H9 (cell line): Measurements from ENCODE around the gene RSF1. TPM values are rescaled to one million over a fixed set of nuclear protein-coding genes. Genes with fewer than 3 reads are reported as not detected.

ENCODE experiments used
- DNase-seq: peaks from one replicate; pipeline ENCODE4 v3.0.0-alpha.2; 2017
- H2AFZ ChIP-seq: one replicate; pipeline ENCODE4 v1.6.1; 2013; ENCODE audit warnings: mild to moderate bottlenecking, low read length, control low read depth, moderate library complexity
- H2AK5ac ChIP-seq: 2 replicates; pipeline ENCODE4 v1.6.1; 2013; ENCODE audit warnings: low read length, control low read depth, mixed read lengths; ENCODE audit not compliant: insufficient read length
- H2BK120ac ChIP-seq: one replicate; pipeline ENCODE4 v1.6.1; 2013; ENCODE audit warnings: low read depth, mild to moderate bottlenecking, low read length, control low read depth, inconsistent platforms; ENCODE audit not compliant: poor library complexity, severe bottlenecking
- H2BK12ac ChIP-seq: 2 replicates; pipeline ENCODE4 v1.6.1; 2013; ENCODE audit warnings: low read length, control low read depth, mixed read lengths, low read depth; ENCODE audit not compliant: insufficient read length
- H2BK15ac ChIP-seq: 2 replicates; pipeline ENCODE4 v1.6.1; 2013; ENCODE audit warnings: low read depth, low read length, control low read depth
- H2BK20ac ChIP-seq: one replicate; pipeline ENCODE4 v1.6.1; 2013; ENCODE audit warnings: low read depth, mild to moderate bottlenecking, low read length, control low read depth, inconsistent platforms; ENCODE audit not compliant: poor library complexity, severe bottlenecking
- H2BK5ac ChIP-seq: 2 replicates; pipeline ENCODE4 v1.6.1; 2013; ENCODE audit warnings: low read length, control low read depth, mixed read lengths; ENCODE audit not compliant: insufficient read length
- H3K14ac ChIP-seq: 2 replicates; pipeline ENCODE4 v1.6.1; 2013; ENCODE audit warnings: low read length, control low read depth; ENCODE audit not compliant: insufficient read depth
- H3K18ac ChIP-seq: 2 replicates; pipeline ENCODE4 v1.6.1; 2013; ENCODE audit warnings: low read depth, mild to moderate bottlenecking, mixed read lengths, low read length, control low read depth; ENCODE audit not compliant: insufficient read length
- H3K23ac ChIP-seq: 2 replicates; pipeline ENCODE4 v1.6.1; 2013; ENCODE audit warnings: low read length, control low read depth, mixed read lengths, low read depth; ENCODE audit not compliant: insufficient read length
- H3K23me2 ChIP-seq: 2 replicates; pipeline ENCODE4 v1.6.1; 2013; ENCODE audit warnings: low read depth, mild to moderate bottlenecking, mixed read lengths, low read length, control low read depth; ENCODE audit not compliant: insufficient read length, poor library complexity, severe bottlenecking
- H3K27ac ChIP-seq: 2 replicates; pipeline ENCODE4 v1.5.1; 2013; ENCODE audit warnings: low read length, control low read depth, mixed read lengths, low read depth; ENCODE audit not compliant: insufficient read length
- H3K27me3 ChIP-seq: 2 replicates; pipeline ENCODE4 v1.6.1; 2013; ENCODE audit warnings: low read length, control low read depth, inconsistent platforms; ENCODE audit not compliant: insufficient read depth
- H3K4ac ChIP-seq: 2 replicates; pipeline ENCODE4 v1.6.1; 2013; ENCODE audit warnings: low read depth, mild to moderate bottlenecking, control low read depth, inconsistent platforms, low read length, moderate library complexity
- H3K4me1 ChIP-seq: 2 replicates; pipeline ENCODE4 v1.6.1; 2013; ENCODE audit warnings: low read length, control low read depth, inconsistent platforms; ENCODE audit not compliant: insufficient read depth
- H3K4me2 ChIP-seq: 2 replicates; pipeline ENCODE4 v1.6.1; 2013; ENCODE audit warnings: low read length, control low read depth, mixed read lengths; ENCODE audit not compliant: insufficient read length, insufficient read depth
- H3K56ac ChIP-seq: 2 replicates; pipeline ENCODE4 v1.6.1; 2013; ENCODE audit warnings: low read depth, mild to moderate bottlenecking, mixed read lengths, low read length, control low read depth; ENCODE audit not compliant: insufficient read length
- H3K79me1 ChIP-seq: 2 replicates; pipeline ENCODE4 v1.6.1; 2013; ENCODE audit warnings: low read depth, mild to moderate bottlenecking, moderate library complexity, low read length, control low read depth, inconsistent platforms; ENCODE audit not compliant: insufficient read depth, poor library complexity, severe bottlenecking
- H3K79me2 ChIP-seq: 2 replicates; pipeline ENCODE4 v1.6.1; 2013; ENCODE audit warnings: low read length, control low read depth, inconsistent platforms; ENCODE audit not compliant: insufficient read depth
- H3K9ac ChIP-seq: 2 replicates; pipeline ENCODE4 v1.6.1; 2013; ENCODE audit warnings: low read length, control low read depth, mixed read lengths; ENCODE audit not compliant: insufficient read length; ENCODE audit errors: extremely low read depth
- H3K9me3 ChIP-seq: one replicate; pipeline ENCODE4 v1.6.1; 2013; ENCODE audit warnings: low read depth, low read length, inconsistent platforms; ENCODE audit not compliant: control insufficient read depth
- H3T11ph ChIP-seq: one replicate; pipeline ENCODE4 v1.6.1; 2013; ENCODE audit warnings: mild to moderate bottlenecking, low read length, control low read depth, inconsistent platforms
- H4K20me1 ChIP-seq: one replicate; pipeline ENCODE4 v1.6.1; 2013; ENCODE audit not compliant: control insufficient read depth, insufficient read length, insufficient read depth
- H4K5ac ChIP-seq: 2 replicates; pipeline ENCODE4 v1.6.1; 2013; ENCODE audit warnings: low read depth, mild to moderate bottlenecking, mixed read lengths, low read length, control low read depth; ENCODE audit not compliant: insufficient read length
- H4K8ac ChIP-seq: replicated peaks from 2 replicates; pipeline ENCODE4 v1.6.1; 2013; ENCODE audit warnings: low read length, control low read depth, mixed read lengths, low read depth; ENCODE audit not compliant: insufficient read length
- H4K91ac ChIP-seq: 2 replicates; pipeline ENCODE4 v1.6.1; 2013; ENCODE audit warnings: low read depth, mild to moderate bottlenecking, moderate library complexity, mixed read lengths, low read length, control low read depth; ENCODE audit not compliant: insufficient read length
- H3K27ac Mint-ChIP-seq, 3 experiments: 2 replicates in 2 of 3; 3 replicates in 1 of 3; pipeline ENCODE4 v1.8.0; 2020 to 2021; ENCODE audit warnings: mixed read lengths in 3 of 3, mild to moderate bottlenecking in 1 of 3, moderate library complexity in 1 of 3
- H3K27me3 Mint-ChIP-seq: 2 replicates; pipeline ENCODE4 v1.8.0; 2021; ENCODE audit warnings: low read depth, mild to moderate bottlenecking, moderate library complexity, mixed read lengths
- H3K36me3 Mint-ChIP-seq, 3 experiments: 2 replicates in 2 of 3; 3 replicates in 1 of 3; pipeline ENCODE4 v1.8.0; 2020 to 2021; ENCODE audit warnings: low read depth in 3 of 3, mixed read lengths in 3 of 3; ENCODE audit not compliant: insufficient read depth in 1 of 3
- H3K4me1 Mint-ChIP-seq, 2 experiments: 2 replicates each; pipeline ENCODE4 v1.8.0; 2020; ENCODE audit warnings: mixed read lengths in 2 of 2
- H3K4me3 Mint-ChIP-seq, 2 experiments: 2 replicates in 1 of 2; 3 replicates in 1 of 2; pipeline ENCODE4 v1.8.0; 2020 to 2021; ENCODE audit warnings: mild to moderate bottlenecking in 2 of 2, mixed read lengths in 2 of 2, moderate library complexity in 1 of 2
- H3K9me3 Mint-ChIP-seq, 2 experiments: 2 replicates in 1 of 2; 3 replicates in 1 of 2; pipeline ENCODE4 v1.8.0; 2020; ENCODE audit warnings: mild to moderate bottlenecking in 2 of 2, mixed read lengths in 2 of 2, moderate library complexity in 1 of 2
- total RNA-seq: library from RNA; stranded (reverse); gene quantifications from 2 replicates; pipeline ENCODE4 v1.2.1, GENCODE V29; 2021
- TF ChIP-seq, protein P1 (sequence below): fragments of 200-600 bp; sonication (generic); conservative IDR thresholded peaks from 3 replicates; pipeline ENCODE4 v1.8.0; 2021; ENCODE audit warnings: antibody characterized with exemption, mild to moderate bottlenecking

RSF1 gene
- total RNA-seq, 1 experiment from 2014 or later, result 82.6 TPM

DNA sequence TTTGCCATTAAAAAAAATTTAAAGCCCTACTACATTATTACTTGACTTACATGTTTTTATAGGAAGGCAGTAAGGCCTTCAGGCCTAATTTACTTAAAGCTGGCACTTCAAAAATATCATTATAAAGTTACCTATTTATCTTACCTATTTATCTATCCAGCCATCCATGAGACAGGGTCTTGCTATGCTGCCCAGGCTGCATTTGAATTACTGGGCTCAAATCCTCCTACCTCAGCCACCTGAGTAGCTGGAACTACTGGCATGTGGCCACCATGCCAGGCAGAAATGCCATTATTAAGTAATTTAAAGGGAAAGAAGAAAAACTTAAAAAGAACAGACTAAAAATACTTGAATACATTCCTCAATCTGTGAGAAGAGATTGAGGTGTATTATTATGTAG is 122.7 kb downstream of the RSF1 start:
- H3K27me3 ChIP-seq, result no peaks in the 10 kb centered on the region
- H2BK5ac ChIP-seq, result no peak overlapping the region
- no peak overlapping the region for H4K5ac ChIP-seq
- no peaks in the 10 kb centered on the region for H3K9me3 ChIP-seq
- H3K36me3 Mint-ChIP-seq, result peaks cover 16 to 71% (median 50%) of the 10 kb centered on the region in 3 experiments; a peak in 6 of 7 replicates
- no peak overlapping the region for H2AFZ ChIP-seq
- H2BK20ac ChIP-seq, result no peak overlapping the region
- no peak overlapping the region for H4K91ac ChIP-seq
- H3K9me3 Mint-ChIP-seq, result no peaks in the 10 kb centered on the region
- no peak overlapping the region for H3K18ac ChIP-seq
- 0 out of 4 replicates have a peak, but pooled peaks cover 0 to 3% of the 10 kb centered on the region in 2 experiments for H3K4me1 Mint-ChIP-seq
- H3K14ac ChIP-seq, result no peak overlapping the region
- H3K27ac ChIP-seq, result no peak overlapping the region
- no peak overlapping the region for H2AK5ac ChIP-seq
- H3K23ac ChIP-seq, result no peak overlapping the region
- TF ChIP-seq, protein P1, sequence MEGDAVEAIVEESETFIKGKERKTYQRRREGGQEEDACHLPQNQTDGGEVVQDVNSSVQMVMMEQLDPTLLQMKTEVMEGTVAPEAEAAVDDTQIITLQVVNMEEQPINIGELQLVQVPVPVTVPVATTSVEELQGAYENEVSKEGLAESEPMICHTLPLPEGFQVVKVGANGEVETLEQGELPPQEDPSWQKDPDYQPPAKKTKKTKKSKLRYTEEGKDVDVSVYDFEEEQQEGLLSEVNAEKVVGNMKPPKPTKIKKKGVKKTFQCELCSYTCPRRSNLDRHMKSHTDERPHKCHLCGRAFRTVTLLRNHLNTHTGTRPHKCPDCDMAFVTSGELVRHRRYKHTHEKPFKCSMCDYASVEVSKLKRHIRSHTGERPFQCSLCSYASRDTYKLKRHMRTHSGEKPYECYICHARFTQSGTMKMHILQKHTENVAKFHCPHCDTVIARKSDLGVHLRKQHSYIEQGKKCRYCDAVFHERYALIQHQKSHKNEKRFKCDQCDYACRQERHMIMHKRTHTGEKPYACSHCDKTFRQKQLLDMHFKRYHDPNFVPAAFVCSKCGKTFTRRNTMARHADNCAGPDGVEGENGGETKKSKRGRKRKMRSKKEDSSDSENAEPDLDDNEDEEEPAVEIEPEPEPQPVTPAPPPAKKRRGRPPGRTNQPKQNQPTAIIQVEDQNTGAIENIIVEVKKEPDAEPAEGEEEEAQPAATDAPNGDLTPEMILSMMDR, result no peak
- no peaks in the 10 kb centered on the region for H3K79me2 ChIP-seq
- H2BK15ac ChIP-seq, result no peak overlapping the region
- no peak overlapping the region for H4K8ac ChIP-seq
- no peak overlapping the region for H2BK12ac ChIP-seq
- no peak overlapping the region for H3K56ac ChIP-seq
- no peak for DNase-seq
- H3K4me2 ChIP-seq, result no peak overlapping the region
- no peaks in the 10 kb centered on the region for H3K79me1 ChIP-seq
- no peak overlapping the region for H3K9ac ChIP-seq
- no peak overlapping the region for H3K27ac Mint-ChIP-seq
- H3K4ac ChIP-seq, result no peak overlapping the region
- no peaks in the 10 kb centered on the region for H3K27me3 Mint-ChIP-seq
- no peaks in the 10 kb centered on the region for H4K20me1 ChIP-seq
- no peak overlapping the region for H3K4me3 Mint-ChIP-seq
- no peak overlapping the region for H2BK120ac ChIP-seq
- H3T11ph ChIP-seq, result no peak overlapping the region
- H3K23me2 ChIP-seq, result no peaks in the 10 kb centered on the region
- no peaks in the 10 kb centered on the region; the same call in 1 of the 2 replicates for H3K4me1 ChIP-seq
